Measurements from ENCODE around the gene MGAT1.

DNA sequence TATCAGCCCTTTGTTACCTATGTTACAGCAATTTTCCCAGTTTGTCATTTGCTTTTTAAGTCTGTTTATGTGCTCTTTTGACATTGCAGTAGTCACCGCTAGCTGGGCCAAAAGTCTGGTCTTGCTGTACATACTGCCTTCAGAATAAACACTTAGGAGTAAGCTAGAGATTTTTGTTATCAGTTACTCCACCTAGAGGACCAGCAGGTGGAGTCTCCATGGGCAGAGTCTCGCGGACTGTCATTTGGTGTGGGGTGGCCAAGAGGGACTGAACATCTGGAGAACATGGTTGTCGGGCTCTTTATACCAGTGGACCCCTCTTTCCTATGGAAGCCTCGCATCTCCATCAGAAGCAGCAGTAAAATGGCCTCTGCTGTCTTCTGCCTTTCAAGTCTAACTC, 10.8 kb upstream of the MGAT1 start:
- TF ChIP-seq CTCF (IDR thresholded peaks at IDR 0.05 in 4 of 5, conservative IDR thresholded peaks at IDR 0.05 in 1 of 5) (no peak), POLR2A (IDR thresholded peaks at IDR 0.05) (no peak)
